GM12891 (cell line): Measurements from ENCODE around the gene PRKAR1B.
"Not testable (repeated sequence)": the region's sequence is repeated elsewhere in the genome, so short reads cannot be mapped to it uniquely, and the experiment has no call there.

Experiments
- POLR2A ChIP-seq: IDR thresholded peaks from 2 replicates; pipeline ENCODE4 v1.6.1; 2011; ENCODE audit warnings: low read depth, low read length, control low read depth
- SPI1 ChIP-seq: IDR thresholded peaks from 2 replicates; pipeline ENCODE4 v1.6.1; 2011; ENCODE audit warnings: low read depth, low read length, control low read depth

- not testable (repeated sequence) for TF ChIP-seq SPI1, POLR2A
These were observed 115.2 kb downstream of the PRKAR1B start for GRCh38 chr7:611837-612236.
